CD4-positive, alpha-beta T cell treated with Interleukin-2 at 100 ng/mL for 4 hours (primary cell): Measurements from ENCODE around the gene ZCCHC8.

ENCODE experiments used
- DNase-seq: peaks from one replicate; pipeline ENCODE4 v3.0.0-alpha.2; 2020; ENCODE audit warnings: low spot score

The ZCCHC8 gene

GRCh38 chr12:122423258-122424165 is 77.2 kb downstream of the ZCCHC8 start:
- DNase-seq: no peak

- peak; percentile 76 for DNase-seq
Observed at GRCh38 chr12:122422730-122423257, 77.9 kb downstream of the ZCCHC8 start.

GRCh38 chr12:122421821-122422729 is 78.7 kb downstream of the ZCCHC8 start, which contains the start of gene CLIP1:
TSS of gene CLIP1 (minus strand) at chr12:122422669. CDS start at chr12:122380452, 42,217 bp downstream.
- peak; percentile 58 for DNase-seq
